ENCODE measurements around the gene GMNN.
"Not testable (repeated sequence)": the region's sequence is repeated elsewhere in the genome, so short reads cannot be mapped to it uniquely, and the experiment has no call there.

The GMNN gene

DNA sequence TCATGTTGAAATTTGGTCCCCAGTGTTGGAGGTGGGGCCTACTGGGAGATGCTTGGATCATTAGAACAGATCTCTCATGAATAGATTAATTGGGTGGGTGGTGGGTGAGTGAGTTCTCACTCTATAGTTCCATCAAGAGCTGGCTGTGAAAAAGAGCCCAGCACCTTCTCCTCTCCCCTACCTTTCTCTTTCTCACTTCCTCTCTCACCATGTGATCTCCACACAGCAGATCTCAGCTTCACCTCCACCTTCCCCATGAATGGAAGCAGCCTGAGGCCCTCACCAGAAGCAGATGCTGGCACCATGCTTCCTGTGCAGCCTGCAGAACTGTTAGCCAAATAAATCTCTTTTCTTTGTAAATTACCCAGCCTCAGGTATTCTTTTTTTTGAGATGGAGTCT is 12.9 kb upstream of the GMNN start:
- H3K4me3 ChIP-seq (ENCODE audit: low read length): no peak overlapping the region
- DNase-seq (ENCODE audit: low read depth): no peak
- TF ChIP-seq, protein P1, sequence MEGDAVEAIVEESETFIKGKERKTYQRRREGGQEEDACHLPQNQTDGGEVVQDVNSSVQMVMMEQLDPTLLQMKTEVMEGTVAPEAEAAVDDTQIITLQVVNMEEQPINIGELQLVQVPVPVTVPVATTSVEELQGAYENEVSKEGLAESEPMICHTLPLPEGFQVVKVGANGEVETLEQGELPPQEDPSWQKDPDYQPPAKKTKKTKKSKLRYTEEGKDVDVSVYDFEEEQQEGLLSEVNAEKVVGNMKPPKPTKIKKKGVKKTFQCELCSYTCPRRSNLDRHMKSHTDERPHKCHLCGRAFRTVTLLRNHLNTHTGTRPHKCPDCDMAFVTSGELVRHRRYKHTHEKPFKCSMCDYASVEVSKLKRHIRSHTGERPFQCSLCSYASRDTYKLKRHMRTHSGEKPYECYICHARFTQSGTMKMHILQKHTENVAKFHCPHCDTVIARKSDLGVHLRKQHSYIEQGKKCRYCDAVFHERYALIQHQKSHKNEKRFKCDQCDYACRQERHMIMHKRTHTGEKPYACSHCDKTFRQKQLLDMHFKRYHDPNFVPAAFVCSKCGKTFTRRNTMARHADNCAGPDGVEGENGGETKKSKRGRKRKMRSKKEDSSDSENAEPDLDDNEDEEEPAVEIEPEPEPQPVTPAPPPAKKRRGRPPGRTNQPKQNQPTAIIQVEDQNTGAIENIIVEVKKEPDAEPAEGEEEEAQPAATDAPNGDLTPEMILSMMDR (IDR thresholded peaks at IDR 0.05; ENCODE audit: insufficient read depth, low read depth, low read length, missing control alignments): no peak

DNA sequence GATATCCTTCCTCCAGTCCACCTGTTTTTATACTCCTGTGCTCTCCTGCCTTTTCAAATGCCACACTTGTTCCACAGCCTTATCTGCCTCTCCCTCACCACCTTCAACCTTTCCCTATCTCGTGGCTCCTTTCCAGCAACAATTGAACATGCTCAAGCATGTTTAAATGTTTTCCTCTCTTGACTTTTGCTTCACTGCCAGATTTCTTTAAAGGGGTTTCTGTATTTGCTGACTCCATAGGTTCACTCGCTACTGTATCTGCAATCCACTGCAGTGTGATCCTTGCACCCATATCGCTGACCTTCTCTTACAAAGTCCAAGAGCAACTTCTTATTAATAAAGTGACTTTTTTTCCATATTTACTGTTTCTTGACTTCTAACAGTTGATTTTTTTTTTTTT is 11.2 kb upstream of the GMNN start:
- TF ChIP-seq, protein P1 (IDR thresholded peaks at IDR 0.05; ENCODE audit: insufficient read depth, low read depth, low read length, missing control alignments): no peak

DNA sequence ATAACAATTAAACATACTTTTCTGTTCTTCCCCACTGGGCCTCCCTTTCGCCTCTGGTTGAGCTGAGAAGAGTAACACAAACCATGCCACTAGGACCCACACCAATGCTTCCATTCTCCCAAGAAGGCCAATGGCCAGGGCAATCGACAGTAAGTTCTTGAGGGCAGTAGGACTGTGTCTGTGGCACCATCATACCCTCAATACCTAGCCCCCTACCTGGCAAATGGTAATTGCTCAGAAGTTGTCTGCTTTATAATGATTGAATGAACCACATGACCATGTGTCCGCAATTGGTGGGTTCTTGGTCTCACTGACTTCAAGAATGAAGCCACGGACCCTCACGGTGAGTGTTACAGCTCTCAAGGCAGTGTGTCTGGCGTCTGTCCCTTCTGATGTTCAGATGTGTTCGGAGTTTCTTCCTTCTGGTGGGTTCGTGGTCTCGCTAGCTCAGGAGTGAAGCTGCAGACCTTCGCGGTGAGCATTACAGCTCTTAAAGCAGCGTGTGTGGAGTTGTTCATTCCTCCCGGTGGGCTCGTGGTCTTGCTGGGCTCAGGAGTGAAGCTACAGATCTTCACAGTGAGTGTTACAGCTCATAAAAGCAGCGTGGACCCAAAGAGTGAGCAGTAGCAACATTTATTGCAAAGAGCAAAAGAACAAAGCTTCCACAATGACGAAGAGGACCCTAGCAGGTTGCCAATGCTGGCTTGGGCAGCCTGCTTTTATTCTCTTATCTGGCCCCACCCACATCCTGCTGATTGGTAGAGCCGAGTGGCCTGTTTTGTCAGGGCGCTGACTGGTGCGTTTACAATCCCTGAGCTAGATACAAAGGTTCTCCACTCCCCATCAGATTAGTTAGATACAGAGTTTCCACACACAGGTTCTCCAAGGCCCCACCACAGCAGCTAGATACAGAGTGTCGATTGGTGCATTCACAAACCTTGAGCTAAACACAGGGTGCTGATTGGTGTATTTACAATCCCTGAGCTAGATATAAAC is 9.6 kb upstream of the GMNN start:
- not testable (repeated sequence) for DNase-seq (ENCODE audit: low read depth); H3K4me3 ChIP-seq (ENCODE audit: low read length)

More for the DNA sequence above, 11.2 kb upstream of the GMNN start:
- peak; percentile 15 for DNase-seq (ENCODE audit: low read depth)
- H3K4me3 ChIP-seq (ENCODE audit: low read length): no peak overlapping the region

DNA sequence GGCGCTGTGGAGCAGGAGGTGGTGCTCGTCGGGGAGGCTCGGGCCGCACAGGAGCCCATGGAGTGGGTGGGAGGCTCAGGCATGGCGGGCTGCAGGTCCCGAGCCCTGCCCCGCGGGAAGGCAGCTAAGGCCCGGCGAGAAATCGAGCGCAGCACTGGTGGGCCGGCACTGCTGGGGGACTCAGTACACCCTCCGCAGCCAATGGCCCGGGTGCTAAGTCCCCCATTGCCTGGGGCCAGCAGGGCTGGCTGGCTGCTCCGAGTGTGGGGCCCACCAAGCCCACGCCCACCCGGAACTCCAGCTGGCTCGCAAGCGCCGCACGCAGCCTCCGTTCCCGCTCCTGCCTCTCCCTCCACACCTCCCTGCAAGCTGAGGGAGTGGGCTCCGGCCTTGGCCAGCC is 8.8 kb upstream of the GMNN start:
- not testable (repeated sequence) for H3K4me3 ChIP-seq (ENCODE audit: low read length); DNase-seq (ENCODE audit: low read depth)

DNA sequence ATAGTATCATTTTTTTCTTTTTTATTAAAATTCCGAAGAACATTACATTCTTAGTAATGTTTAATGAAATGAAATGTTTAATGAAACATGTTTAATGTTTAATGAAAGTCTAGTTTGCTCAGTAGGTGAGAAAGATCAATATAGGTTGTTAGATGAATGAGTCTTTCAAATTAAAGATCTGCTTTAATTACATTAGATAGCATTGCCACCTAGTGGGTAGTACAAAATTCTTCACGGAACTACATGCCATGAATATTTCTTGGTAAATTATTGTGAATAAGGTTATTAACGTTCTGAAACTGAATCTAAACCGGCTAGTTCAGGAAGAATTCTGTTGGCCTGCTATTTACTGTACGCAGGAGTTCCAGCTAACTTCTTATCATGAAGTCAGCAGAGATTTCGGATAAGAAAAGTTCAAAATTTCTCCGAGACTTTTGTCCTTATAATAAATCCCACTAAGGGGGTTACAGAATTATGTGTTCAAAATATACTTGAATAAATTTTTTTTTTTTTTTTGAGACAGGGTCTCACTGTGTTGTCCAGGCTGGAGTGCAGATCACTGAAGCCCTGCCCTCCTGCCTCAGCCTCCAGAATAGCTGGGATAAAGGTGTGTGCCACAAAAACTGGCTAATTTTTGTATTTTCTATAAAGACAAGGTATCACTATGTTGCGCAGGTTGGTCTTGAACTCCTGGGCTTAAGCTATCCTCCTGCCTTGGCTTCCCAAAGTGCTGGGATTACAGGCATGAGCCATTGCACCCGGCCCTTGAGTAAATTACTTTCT is 7.9 kb upstream of the GMNN start:
- no peak overlapping the region for H3K4me3 ChIP-seq (ENCODE audit: low read length)
- TF ChIP-seq, protein P1 (IDR thresholded peaks at IDR 0.05; ENCODE audit: insufficient read depth, low read depth, low read length, missing control alignments): peak; percentile 30
- DNase-seq (ENCODE audit: low read depth): peak; percentile 52

DNA sequence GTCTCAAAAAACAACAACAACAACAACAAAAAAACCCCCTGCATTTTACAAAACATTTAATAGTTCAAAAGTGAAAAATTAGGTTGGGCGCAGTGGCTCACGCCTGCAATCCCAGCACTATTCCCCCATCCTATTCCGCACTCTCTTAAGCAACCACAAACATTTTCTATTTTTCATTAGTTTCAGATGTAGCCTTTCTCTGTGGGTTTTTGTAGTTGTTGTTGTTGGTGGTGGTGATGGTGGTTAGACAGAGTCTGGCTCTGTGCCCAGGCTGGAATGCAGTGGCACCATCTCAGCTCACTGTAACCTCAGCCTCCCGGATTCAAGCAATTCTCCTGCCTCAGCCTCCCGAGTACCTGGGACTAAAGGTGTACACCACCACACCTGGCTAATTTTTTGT is 6.4 kb upstream of the GMNN start:
- no peak overlapping the region for H3K4me3 ChIP-seq (ENCODE audit: low read length)
- no peak for DNase-seq (ENCODE audit: low read depth)
- TF ChIP-seq, protein P1 (IDR thresholded peaks at IDR 0.05; ENCODE audit: insufficient read depth, low read depth, low read length, missing control alignments): no peak

DNA sequence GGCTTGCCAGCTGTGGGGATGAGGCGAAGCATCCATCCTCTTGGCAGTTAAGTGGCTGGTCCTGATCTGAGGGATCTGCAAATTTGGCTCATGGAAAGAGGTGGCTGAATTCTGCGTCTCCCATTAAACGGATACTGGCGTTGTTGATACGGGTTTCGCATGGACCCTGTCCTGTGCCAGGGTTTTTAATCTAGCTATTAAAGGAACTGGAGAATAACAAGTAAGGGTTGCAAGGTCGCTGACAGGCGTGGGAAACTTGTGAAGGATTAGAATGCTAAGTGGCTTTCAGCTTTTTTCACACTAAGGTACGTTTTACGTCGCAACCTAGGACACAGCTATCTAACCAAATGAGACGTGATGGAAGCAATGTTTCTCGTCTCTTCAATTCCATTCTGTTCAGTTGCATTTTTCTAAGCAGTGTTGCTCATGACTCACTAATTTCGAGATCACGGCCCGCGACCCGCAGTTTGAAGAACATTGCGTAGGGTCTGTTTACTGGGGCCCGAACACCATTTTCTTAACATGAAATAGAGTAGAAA is 852 bp downstream of the GMNN start:
- TF ChIP-seq, protein P1 (IDR thresholded peaks at IDR 0.05; ENCODE audit: insufficient read depth, low read depth, low read length, missing control alignments): no peak
- H3K4me3 ChIP-seq (ENCODE audit: low read length): peak overlapping the region; percentile 100
- peak; percentile 62 for DNase-seq (ENCODE audit: low read depth)
